RWPE1 (cell line): ENCODE results near the gene RCOR2.

Experiments used
- CTCF ChIA-PET: fragments of 350-600 bp; sonication (Branson Sonifier 250); formaldehyde crosslinking; extraction: SDS; loops from one replicate; lab custom pipeline; 2021; lab: Yijun Ruan, JAX
- POLR2A ChIA-PET: fragments of 400-600 bp; formaldehyde crosslinking; extraction: SDS; loops from one replicate; lab custom pipeline; 2020; ENCODE audit warnings: antibody characterized with exemption; ENCODE audit not compliant: low non-redundant PET; lab: Yijun Ruan, JAX
- DNase-seq: peaks from one replicate; pipeline ENCODE4 v3.0.0; 2012; ENCODE audit warnings: low spot score
- H3K27ac ChIP-seq: fragments of 450-650 bp; 2 replicates; pipeline ENCODE4 v1.5.1; 2017
- CTCF ChIP-seq: fragments of 450-650 bp; conservative IDR thresholded peaks from 2 replicates; pipeline ENCODE4 v1.5.1; 2017; ENCODE audit warnings: low read depth, mild to moderate bottlenecking

The RCOR2 gene

GRCh38 chr11:63939397-63939891 is 22.5 kb upstream of the RCOR2 start:
- ChIA-PET POLR2A (no interaction called here), CTCF (no interaction called here)
- DNase-seq, result no peak
- peak overlapping the region; percentile 89 for H3K27ac ChIP-seq
- no peak for TF ChIP-seq CTCF

GRCh38 chr11:63938479-63939396 is 21.8 kb upstream of the RCOR2 start, which contains the start of gene NAA40:
TSS of gene NAA40 (plus strand) at chr11:63939002. CDS start at chr11:63939097, 95 bp downstream.
- TF ChIP-seq CTCF, result no peak
- peak; percentile 98 for DNase-seq
- peak within 1 kb of the TSS; percentile 89 for H3K27ac ChIP-seq
- ChIA-PET CTCF (interaction anchor here (0.5 to 0.6 kb wide), 2 partner anchors 11 to 131 kb away, joined by 3 to 4 read pairs; no protein-coding TSS in a partner anchor), POLR2A (no interaction called here)

GRCh38 chr11:63937713-63938478 is 20.9 kb upstream of the RCOR2 start:
- H3K27ac ChIP-seq, result peak overlapping the region; percentile 89
- CTCF ChIA-PET, result interaction anchor here (0.5 to 0.6 kb wide), 3 partner anchors 10 to 130 kb away, joined by 3 to 4 read pairs (median 3); no protein-coding TSS in a partner anchor
- TF ChIP-seq CTCF, result no peak
- peak; percentile 67 for DNase-seq
- POLR2A ChIA-PET, result interaction anchor here (0.6 kb wide), 1 partner anchor 8 kb away, joined by 4 read pairs; no protein-coding TSS in a partner anchor

GRCh38 chr11:63933459-63933858 is 16.5 kb upstream of the RCOR2 start:
- no peak for DNase-seq
- no peak for TF ChIP-seq CTCF
- ChIA-PET POLR2A (no interaction called here), CTCF (interaction anchor here (0.6 kb wide), 1 partner anchor 1422 kb away, joined by 3 read pairs; no protein-coding TSS in a partner anchor)
- 0 out of 2 replicates have a peak overlapping the region, but pooled peaks have one; percentile 3 for H3K27ac ChIP-seq

GRCh38 chr11:63931876-63932275 is 14.9 kb upstream of the RCOR2 start:
- TF ChIP-seq CTCF, result no peak
- DNase-seq, result no peak
- no peak overlapping the region for H3K27ac ChIP-seq
- POLR2A ChIA-PET, result no interaction called here
- CTCF ChIA-PET, result interaction anchor here (0.6 kb wide), 1 partner anchor 286 kb away, joined by 4 read pairs; no protein-coding TSS in a partner anchor

- POLR2A ChIA-PET, result no interaction called here
- CTCF ChIA-PET, result interaction anchor here (0.6 kb wide), 1 partner anchor 287 kb away, joined by 4 read pairs; no protein-coding TSS in a partner anchor
- no peak for DNase-seq
- TF ChIP-seq CTCF, result no peak
- no peak overlapping the region for H3K27ac ChIP-seq
Observed at GRCh38 chr11:63931045-63931444, 14.1 kb upstream of the RCOR2 start.
